GM12891 (cell line): ENCODE measurements around the gene DPAGT1.
"Not testable (repeated sequence)": the region's sequence is repeated elsewhere in the genome, so short reads cannot be mapped to it uniquely, and the experiment has no call there.

Experiments
- POLR2A ChIP-seq: IDR thresholded peaks from 2 replicates; pipeline ENCODE4 v1.6.1; 2011; ENCODE audit warnings: low read depth, low read length, control low read depth
- POLR2AphosphoS5 ChIP-seq: IDR thresholded peaks from 2 replicates; pipeline ENCODE4 v1.6.1; 2011; ENCODE audit warnings: low read depth, low read length, control low read depth
- SPI1 ChIP-seq: IDR thresholded peaks from 2 replicates; pipeline ENCODE4 v1.6.1; 2011; ENCODE audit warnings: low read depth, low read length, control low read depth
- TAF1 ChIP-seq: IDR thresholded peaks from 2 replicates; pipeline ENCODE4 v1.6.1; 2011; ENCODE audit warnings: low read depth, low read length, control low read depth

DNA sequence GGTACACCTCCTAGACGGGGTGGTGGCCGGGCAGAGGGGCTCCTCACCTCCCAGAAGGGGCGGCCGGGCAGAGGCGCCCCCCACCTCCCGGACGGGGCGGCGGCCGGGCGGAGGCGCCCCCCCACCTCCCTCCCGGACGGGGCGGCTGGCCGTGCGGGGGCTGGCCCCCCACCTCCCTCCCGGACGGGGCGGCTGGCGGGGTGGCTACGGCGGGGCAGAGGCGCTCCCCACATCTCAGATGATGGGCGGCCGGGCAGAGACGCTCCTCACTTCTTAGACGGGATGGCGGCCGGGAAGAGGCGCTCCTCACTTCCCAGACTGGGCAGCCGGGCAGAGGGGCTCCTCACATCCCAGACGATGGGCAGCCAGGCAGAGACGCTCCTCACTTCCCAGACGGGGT lies 42.5 kb downstream of the DPAGT1 start:
- TF ChIP-seq POLR2AphosphoS5, TAF1, POLR2A, SPI1: not testable (repeated sequence)
